HepG2 (cell line): Measurements from ENCODE around the gene SLC25A10. TPM values are rescaled to one million over a fixed set of nuclear protein-coding genes. Genes with fewer than 3 reads are reported as not detected.

Source experiments
- ATAC-seq: fragments of 200-7000 bp; cut with Tn5 transposase; 3 replicates; pipeline ENCODE4 v1.9.1; 2020; ENCODE audit warnings: mild to moderate bottlenecking, moderate library complexity
- Bru-seq: library from RNA; stranded (reverse); fragments of 400-500 nt; gene quantifications from one replicate; lab custom pipeline; 2021; lab: Mats Ljungman, UMichigan
- BruChase-seq, 2 experiments: library from RNA; stranded (reverse); fragments of 400-500 nt; gene quantifications; one replicate each; lab custom pipeline; 2021; lab: Mats Ljungman, UMichigan
- BruUV-seq: library from RNA; stranded (reverse); fragments of 400-500 nt; replicated peaks from 2 replicates; lab custom pipeline; 2021; lab: Mats Ljungman, UMichigan
- CTCF ChIA-PET: fragments of 300-600 bp; formaldehyde crosslinking; extraction: SDS; loops from one replicate; lab custom pipeline; 2021; ENCODE audit warnings: low total read pairs, inconsistent platforms, low intra/inter-chr PET ratio; lab: Yijun Ruan, JAX
- POLR2A ChIA-PET: fragments of 350-600 bp; sonication (Branson Sonifier 250); formaldehyde crosslinking; loops from one replicate; lab custom pipeline; 2020; ENCODE audit warnings: antibody characterized with exemption, inconsistent platforms; lab: Yijun Ruan, JAX
- DNase-seq: peaks from one replicate; pipeline ENCODE4 v3.0.0-alpha.2; 2015; ENCODE audit warnings: low spot score
- FAIRE-seq: peaks from 3 replicates; lab custom pipeline; 2011; peaks lifted over from hg19 to GRCh38; lab: Jason Lieb, UNC
- H2AFZ ChIP-seq: one replicate; pipeline ENCODE4 v1.6.1; 2011; ENCODE audit warnings: low read length, inconsistent platforms
- H3K27ac ChIP-seq: fragments of 300-600 bp; 3 replicates; pipeline ENCODE4 v1.8.0; 2011; ENCODE audit warnings: mixed run types, mild to moderate bottlenecking, mixed read lengths, low read length, inconsistent platforms; ENCODE audit not compliant: insufficient read depth; ENCODE audit errors: extremely low read length
- H3K27me3 ChIP-seq, 2 experiments: fragments of 200-600 bp in 1 of 2; 2 replicates in 1 of 2; 3 replicates in 1 of 2; pipeline versions ENCODE4 v1.6.0 to v1.8.0; 2011; ENCODE audit warnings: low read length in 2 of 2, mild to moderate bottlenecking in 2 of 2, moderate library complexity in 2 of 2, inconsistent platforms in 1 of 2; ENCODE audit not compliant: insufficient read depth in 2 of 2, control insufficient read depth in 1 of 2
- H3K36me3 ChIP-seq, 2 experiments: fragments of 200-600 bp in 1 of 2; replicated peaks in 1 of 2; 2 replicates in 1 of 2; 3 replicates in 1 of 2; pipeline versions ENCODE4 v1.5.1 to v1.8.0; 2011; ENCODE audit warnings: low read length in 2 of 2, inconsistent platforms in 1 of 2; ENCODE audit not compliant: insufficient read depth in 2 of 2, control insufficient read depth in 1 of 2
- H3K4me1 ChIP-seq: 2 replicates; pipeline ENCODE4 v1.5.1; 2012; ENCODE audit warnings: low read length, inconsistent platforms; ENCODE audit not compliant: insufficient read depth
- H3K4me2 ChIP-seq: 2 replicates; pipeline ENCODE4 v1.6.0; 2011; ENCODE audit warnings: low read depth, low read length, inconsistent platforms
- H3K4me3 ChIP-seq, 3 experiments: fragments of 200-600 bp in 1 of 3; sonication (generic), shearing (Covaris generic) in 1 of 3; replicated peaks in 1 of 3; 2 replicates each; pipeline ENCODE4 v1.5.1; 2011 to 2016; ENCODE audit warnings: low read length in 3 of 3, inconsistent platforms in 2 of 3, low read depth in 2 of 3, mild to moderate bottlenecking in 2 of 3, control low read depth in 1 of 3, mixed read lengths in 1 of 3; ENCODE audit not compliant: insufficient read depth in 1 of 3
- H3K79me2 ChIP-seq: one replicate; pipeline ENCODE4 v1.6.1; 2011; ENCODE audit warnings: low read length, inconsistent platforms; ENCODE audit not compliant: insufficient read depth
- H3K9ac ChIP-seq: 2 replicates; pipeline ENCODE4 v1.6.0; 2011; ENCODE audit warnings: mild to moderate bottlenecking, low read depth, low read length, inconsistent platforms; ENCODE audit not compliant: insufficient read depth
- H3K9me3 ChIP-seq: 2 replicates; pipeline ENCODE4 v1.5.1; 2012; ENCODE audit warnings: mild to moderate bottlenecking, low read length
- H4K20me1 ChIP-seq: 2 replicates; pipeline ENCODE4 v1.6.0; 2011; ENCODE audit warnings: inconsistent platforms, mild to moderate bottlenecking, low read length, moderate library complexity; ENCODE audit not compliant: insufficient read depth
- ERF ChIP-seq: IDR thresholded peaks from 2 replicates; pipeline ENCODE4 v1.6.1; 2018; ENCODE audit warnings: missing biosample characterization, missing genetic modification reagents
- FOSL1 ChIP-seq: sonication (generic); formaldehyde crosslinking; IDR thresholded peaks from 2 replicates; pipeline ENCODE4 v1.9.0; 2021; ENCODE audit warnings: missing genetic modification reagents, borderline replicate concordance
- FOXJ3 ChIP-seq: sonication (generic); formaldehyde crosslinking; IDR thresholded peaks from 2 replicates; pipeline ENCODE4 v1.4.0; 2020; ENCODE audit warnings: missing genetic modification reagents, mild to moderate bottlenecking, borderline replicate concordance
- HOXA5 ChIP-seq: sonication (generic); formaldehyde crosslinking; IDR thresholded peaks from 2 replicates; pipeline ENCODE4 v1.4.0; 2020; ENCODE audit warnings: missing genetic modification reagents
- PAWR ChIP-seq: sonication (generic); formaldehyde crosslinking; IDR thresholded peaks from 2 replicates; pipeline ENCODE4 v1.4.0; 2020; ENCODE audit warnings: missing genetic modification reagents, mild to moderate bottlenecking, borderline replicate concordance
- RXRB ChIP-seq: IDR thresholded peaks from 2 replicates; pipeline ENCODE4 v1.6.1; 2016; ENCODE audit warnings: borderline replicate concordance, missing genetic modification reagents, missing compliant biosample characterization
- TCF7 ChIP-seq: sonication (generic); IDR thresholded peaks from 2 replicates; pipeline ENCODE4 v1.6.1; 2016; ENCODE audit warnings: antibody characterized with exemption, low read depth
- ZBTB7B ChIP-seq: sonication (generic); formaldehyde crosslinking; IDR thresholded peaks from 2 replicates; pipeline ENCODE4 v1.4.0; 2020; ENCODE audit warnings: missing genetic modification reagents
- ZNF512 ChIP-seq: sonication (generic); formaldehyde crosslinking; IDR thresholded peaks from 2 replicates; pipeline ENCODE4 v1.4.0; 2020; ENCODE audit warnings: mild to moderate bottlenecking, missing genetic modification reagents
- ZNF784 ChIP-seq: sonication (generic); formaldehyde crosslinking; IDR thresholded peaks from 2 replicates; pipeline ENCODE4 v1.5.1; 2020; ENCODE audit warnings: missing genetic modification reagents, mild to moderate bottlenecking, borderline replicate concordance
- WGBS: methylation state at CpG from one replicate; pipeline ENCODE4 v1.1.6; 2017; ENCODE audit warnings: low lambda C conversion rate; 5-methylcytosine and 5-hydroxymethylcytosine counted together
- in situ Hi-C: cut with HindIII; loops from 2 replicates; pipeline ENCODE4 v1.10.0; 2017; ENCODE audit warnings: low pct_unique_long_range_greater_than_20kb; ENCODE audit not compliant: extremely low pct_ligation_motif_present
- intact Hi-C: fragments of 100-400 bp; cut with micrococcal nuclease; formaldehyde crosslinking; loops from one replicate; pipeline ENCODE4 v1.10.0; 2022; ENCODE audit not compliant: unreplicated experiment
- long read RNA-seq, 2 experiments: library from RNA in 1 of 2; library from polyadenylated mRNA in 1 of 2; stranded (forward) in 1 of 2; unstranded in 1 of 2; transcript quantifications; one replicate each; pipeline ENCODE4 v2.0.0, GENCODE V29; 2019 to 2022
- polyA minus RNA-seq, 3 experiments: library from RNA; depleted of rRNA, polyadenylated mRNA; stranded (reverse); fragments of >200 nt; gene quantifications; 2 replicates each; pipeline ENCODE4 v1.2.3, GENCODE V29; 2011; ENCODE audit warnings: low replicate concordance in 1 of 3
- polyA plus RNA-seq, 8 experiments: library from polyadenylated mRNA; depleted of rRNA in 3 of 8; stranded (reverse) in 7 of 8; unstranded in 1 of 8; fragments of >200 nt; fragmentation: Illumina TruSeq in 4 of 8; extraction: Trizol in 4 of 8; gene quantifications; 2 replicates each; pipeline versions ENCODE4 v1.2.1 to v1.2.3, GENCODE V29; 2011 to 2016; ENCODE audit warnings: low read depth in 4 of 8, missing spikeins in 1 of 8, mixed read lengths in 1 of 8; ENCODE audit not compliant: insufficient read depth in 1 of 8
- total RNA-seq, 5 experiments: library from RNA; depleted of rRNA; stranded (reverse); fragments of >200 nt; fragmentation: Illumina TruSeq; extraction: Trizol; gene quantifications; 2 replicates each; pipeline ENCODE4 v1.2.3, GENCODE V29; 2016; ENCODE audit warnings: low read depth in 1 of 5
- TF ChIP-seq, protein P1 (sequence below): sonication (generic); formaldehyde crosslinking; IDR thresholded peaks from 2 replicates; pipeline ENCODE4 v1.4.0; 2020; ENCODE audit warnings: missing genetic modification reagents

SLC25A10 gene, protein sequence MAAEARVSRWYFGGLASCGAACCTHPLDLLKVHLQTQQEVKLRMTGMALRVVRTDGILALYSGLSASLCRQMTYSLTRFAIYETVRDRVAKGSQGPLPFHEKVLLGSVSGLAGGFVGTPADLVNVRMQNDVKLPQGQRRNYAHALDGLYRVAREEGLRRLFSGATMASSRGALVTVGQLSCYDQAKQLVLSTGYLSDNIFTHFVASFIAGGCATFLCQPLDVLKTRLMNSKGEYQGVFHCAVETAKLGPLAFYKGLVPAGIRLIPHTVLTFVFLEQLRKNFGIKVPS
- total RNA-seq (2016; rRNA removed; fragmentation: Illumina TruSeq; extraction: Trizol) = 111 and 140 TPM in 2 replicates
- 76.5 and 89.9 TPM in 2 replicates for total RNA-seq (2016; cell fraction: cytosol; rRNA removed; fragmentation: Illumina TruSeq; extraction: Trizol; ENCODE audit: low read depth)
- 100 and 147 TPM in 2 replicates for total RNA-seq (2016; cell fraction: insoluble cytoplasmic fraction; rRNA removed; fragmentation: Illumina TruSeq; extraction: Trizol)
- total RNA-seq (2016; cell fraction: membrane; rRNA removed; fragmentation: Illumina TruSeq; extraction: Trizol) = 143 and 165 TPM in 2 replicates
- 53.5 and 61.2 TPM in 2 replicates for total RNA-seq (2016; cell fraction: nucleus; rRNA removed; fragmentation: Illumina TruSeq; extraction: Trizol)
- 46.5 and 59.7 TPM in 2 replicates for polyA plus RNA-seq (2011; rRNA removed)
- polyA plus RNA-seq (2011; cell fraction: cytosol; rRNA removed) = 37.0 and 59.3 TPM in 2 replicates
- polyA plus RNA-seq (2011; cell fraction: nucleus; rRNA removed) = 97.5 and 120 TPM in 2 replicates
- 28.3 and 32.0 TPM in 2 replicates for polyA plus RNA-seq (2012)
- polyA plus RNA-seq (2016; cell fraction: cytosol; fragmentation: Illumina TruSeq; extraction: Trizol; ENCODE audit: low read depth) = 77.4 and 92.5 TPM in 2 replicates
- polyA plus RNA-seq (2016; cell fraction: insoluble cytoplasmic fraction; fragmentation: Illumina TruSeq; extraction: Trizol; ENCODE audit: low read depth) = 90.7 and 117 TPM in 2 replicates
- 117 and 123 TPM in 2 replicates for polyA plus RNA-seq (2016; cell fraction: membrane; fragmentation: Illumina TruSeq; extraction: Trizol; ENCODE audit: low read depth)
- 106 and 108 TPM in 2 replicates for polyA plus RNA-seq (2016; cell fraction: nucleus; fragmentation: Illumina TruSeq; extraction: Trizol; ENCODE audit: insufficient read depth, low read depth)
- 55.9 and 103 TPM in 2 replicates for polyA minus RNA-seq (2011; rRNA and poly(A)+ RNA removed; ENCODE audit: low replicate concordance)
- 23.3 and 25.9 TPM in 2 replicates for polyA minus RNA-seq (2011; cell fraction: cytosol; rRNA and poly(A)+ RNA removed)
- 32.0 and 34.5 TPM in 2 replicates for polyA minus RNA-seq (2011; cell fraction: nucleus; rRNA and poly(A)+ RNA removed)
- Bru-seq, nascent RNA = percentile 79 among the genes with signal in this experiment
- percentile 84 among the genes with signal in this experiment for BruChase-seq, experiment 1, labeled RNA remaining after a 6-hour chase
- percentile 82 among the genes with signal in this experiment for BruChase-seq, experiment 2, labeled RNA remaining after a 2-hour chase
- long read RNA-seq, experiment 1, transcript SLC25A10-202 (11 exons, 1,885 nt) = major isoform, 102 of 148 reads
- long read RNA-seq, experiment 1, transcript SLC25A10-207 (12 exons, 1,523 nt) = minor isoform, 7 of 148 reads
- long read RNA-seq, experiment 1, partial matches to known transcripts = 9 of 148 reads
- long read RNA-seq, experiment 1, other reads (novel, unspliced or antisense) = 29 of 148 reads
- long read RNA-seq, experiment 2, transcript SLC25A10-201 (11 exons, 1,946 nt) = minor isoform, 7 of 141 reads
- long read RNA-seq, experiment 2, transcript SLC25A10-202 (11 exons, 1,885 nt) = major isoform, 73 of 141 reads
- long read RNA-seq, experiment 2, transcript SLC25A10-207 (12 exons, 1,523 nt) = minor isoform, 7 of 141 reads
- long read RNA-seq, experiment 2, partial matches to known transcripts = 13 of 141 reads
- long read RNA-seq, experiment 2, other reads (novel, unspliced or antisense) = 41 of 141 reads

GRCh38 chr17:81711814-81712467 is at the start of gene SLC25A10:
SLC25A10 (plus strand) TSS chr17:81712284; CDS start chr17:81712427, 143 bp downstream.
- peaks cover 31% of the 10 kb centered on the region for H3K79me2 ChIP-seq
- DNase-seq = peak; percentile 89
- CTCF ChIA-PET = no interaction called here
- FAIRE-seq = no peak
- H4K20me1 ChIP-seq = no peaks in the 10 kb centered on the region
- WGBS = under 1% methylated on average over 18 of the region's 89 CpGs
- H3K4me1 ChIP-seq = peaks cover 32% of the 10 kb centered on the region
- H3K9ac ChIP-seq = peak within 1 kb of the TSS; percentile 93
- H2AFZ ChIP-seq = no peak within 1 kb of the TSS
- H3K4me3 ChIP-seq = peak within 1 kb of the TSS; percentile 87 to 95 (median 92)
- H3K36me3 ChIP-seq = peaks cover 14 to 36% of the 10 kb centered on the region in 2 experiments
- BruUV-seq = no TSS peak
- peak within 1 kb of the TSS; percentile 96 for H3K4me2 ChIP-seq
- H3K27me3 ChIP-seq = no peaks in the 10 kb centered on the region; a peak in 1 of 5 replicates
- H3K9me3 ChIP-seq = no peaks in the 10 kb centered on the region
- in situ Hi-C loops (no loop called here), intact Hi-C loops (loop anchor here (1.0 kb wide), 1 partner anchor 9 kb away; the partner anchor contains the start of gene MRPL12)
- peak within 1 kb of the TSS; percentile 93 for H3K27ac ChIP-seq
- POLR2A ChIA-PET = interaction anchor here (0.6 to 6.3 kb wide), 14 partner anchors 8 to 326 kb away, joined by 3 to 143 read pairs (median 10); partner anchors contain the start of genes ARL16, CCDC137, DCXR and HGS
- ATAC-seq = peak; percentile 56
- TF ChIP-seq FOXJ3 (CRISPR knock-in tag) = peak; percentile 54
- peak; percentile 11; the same call in 1 of the 2 replicates for TF ChIP-seq TCF7
- TF ChIP-seq, protein P1, sequence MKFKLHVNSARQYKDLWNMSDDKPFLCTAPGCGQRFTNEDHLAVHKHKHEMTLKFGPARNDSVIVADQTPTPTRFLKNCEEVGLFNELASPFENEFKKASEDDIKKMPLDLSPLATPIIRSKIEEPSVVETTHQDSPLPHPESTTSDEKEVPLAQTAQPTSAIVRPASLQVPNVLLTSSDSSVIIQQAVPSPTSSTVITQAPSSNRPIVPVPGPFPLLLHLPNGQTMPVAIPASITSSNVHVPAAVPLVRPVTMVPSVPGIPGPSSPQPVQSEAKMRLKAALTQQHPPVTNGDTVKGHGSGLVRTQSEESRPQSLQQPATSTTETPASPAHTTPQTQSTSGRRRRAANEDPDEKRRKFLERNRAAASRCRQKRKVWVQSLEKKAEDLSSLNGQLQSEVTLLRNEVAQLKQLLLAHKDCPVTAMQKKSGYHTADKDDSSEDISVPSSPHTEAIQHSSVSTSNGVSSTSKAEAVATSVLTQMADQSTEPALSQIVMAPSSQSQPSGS (CRISPR knock-in tag) = peak; percentile 92
- peak; percentile 92; the same call in 1 of the 2 replicates for TF ChIP-seq ZNF784 (CRISPR knock-in tag)
- TF ChIP-seq RXRB (CRISPR knock-in tag) = peak; percentile 91
- peak; percentile 100 for TF ChIP-seq ERF (CRISPR knock-in tag)
- TF ChIP-seq PAWR (CRISPR knock-in tag) = no peak
- TF ChIP-seq HOXA5 (CRISPR knock-in tag) = peak; percentile 99
- peak; percentile 85; the same call in 1 of the 2 replicates for TF ChIP-seq ZNF512 (CRISPR knock-in tag)
- TF ChIP-seq FOSL1 (CRISPR knock-in tag) = peak; percentile 82
- peak; percentile 89 for TF ChIP-seq ZBTB7B
